ENCODE data around the gene BCL11B.

The BCL11B gene

DNA sequence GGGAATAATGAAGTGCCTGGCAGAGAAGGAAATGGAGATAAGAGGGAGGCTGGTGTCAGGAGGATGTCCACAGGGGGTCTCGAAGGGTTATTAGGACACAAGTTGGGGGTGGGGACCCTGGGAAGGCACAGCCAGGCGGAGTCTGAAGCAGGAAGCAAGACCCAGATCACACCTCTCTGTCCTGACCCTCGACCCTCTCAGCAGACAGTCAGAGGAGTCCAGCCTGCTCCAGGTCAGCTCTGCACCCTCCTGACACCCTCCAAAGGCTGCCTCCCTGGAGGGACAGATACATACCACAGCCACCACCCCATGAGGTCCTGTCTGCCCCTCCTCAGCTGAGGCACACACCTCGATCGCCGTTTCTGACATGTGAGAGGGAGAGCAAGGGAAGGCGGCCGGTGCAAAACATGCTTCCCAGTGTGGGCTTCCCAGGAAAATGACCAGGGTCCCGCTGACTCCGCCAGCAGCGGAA, 9.0 kb downstream of the BCL11B start:
- Histone ChIP-seq H3K9ac (no peak overlapping the region), H3K4me1 (ENCODE audit: low read depth, poor library complexity, severe bottlenecking) (peaks cover 8% of the 10 kb centered on the region), H3K36me3 (ENCODE audit: insufficient read depth) (no peaks in the 10 kb centered on the region), H3K27me3 (ENCODE audit: insufficient read depth, low read depth) (no peaks in the 10 kb centered on the region), H3K4me3 (IDR thresholded peaks at IDR 0.05; ENCODE audit: insufficient read depth, low read depth, low read length) (no peak overlapping the region), H3K27ac (no peak overlapping the region), H3K4me2 (no peak overlapping the region), H4K20me1 (ENCODE audit: insufficient read depth) (no peaks in the 10 kb centered on the region), H2AFZ (ENCODE audit: low read depth) (no peak overlapping the region), H3K79me2 (ENCODE audit: insufficient read depth, low read depth) (peaks cover 45% of the 10 kb centered on the region)
- TF ChIP-seq, protein P1, sequence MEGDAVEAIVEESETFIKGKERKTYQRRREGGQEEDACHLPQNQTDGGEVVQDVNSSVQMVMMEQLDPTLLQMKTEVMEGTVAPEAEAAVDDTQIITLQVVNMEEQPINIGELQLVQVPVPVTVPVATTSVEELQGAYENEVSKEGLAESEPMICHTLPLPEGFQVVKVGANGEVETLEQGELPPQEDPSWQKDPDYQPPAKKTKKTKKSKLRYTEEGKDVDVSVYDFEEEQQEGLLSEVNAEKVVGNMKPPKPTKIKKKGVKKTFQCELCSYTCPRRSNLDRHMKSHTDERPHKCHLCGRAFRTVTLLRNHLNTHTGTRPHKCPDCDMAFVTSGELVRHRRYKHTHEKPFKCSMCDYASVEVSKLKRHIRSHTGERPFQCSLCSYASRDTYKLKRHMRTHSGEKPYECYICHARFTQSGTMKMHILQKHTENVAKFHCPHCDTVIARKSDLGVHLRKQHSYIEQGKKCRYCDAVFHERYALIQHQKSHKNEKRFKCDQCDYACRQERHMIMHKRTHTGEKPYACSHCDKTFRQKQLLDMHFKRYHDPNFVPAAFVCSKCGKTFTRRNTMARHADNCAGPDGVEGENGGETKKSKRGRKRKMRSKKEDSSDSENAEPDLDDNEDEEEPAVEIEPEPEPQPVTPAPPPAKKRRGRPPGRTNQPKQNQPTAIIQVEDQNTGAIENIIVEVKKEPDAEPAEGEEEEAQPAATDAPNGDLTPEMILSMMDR (conservative IDR thresholded peaks at IDR 0.05; ENCODE audit: low read depth, low read length) = no peak

- no peak overlapping the region for H2AFZ ChIP-seq (ENCODE audit: low read depth)
- no peak overlapping the region for H3K27ac ChIP-seq
- no peak overlapping the region for H3K9ac ChIP-seq
- H3K4me1 ChIP-seq (ENCODE audit: low read depth, poor library complexity, severe bottlenecking) = peaks cover 8% of the 10 kb centered on the region
- TF ChIP-seq, protein P1 (conservative IDR thresholded peaks at IDR 0.05; ENCODE audit: low read depth, low read length) = no peak
- H3K79me2 ChIP-seq (ENCODE audit: insufficient read depth, low read depth) = peaks cover 45% of the 10 kb centered on the region
- H3K27me3 ChIP-seq (ENCODE audit: insufficient read depth, low read depth) = no peaks in the 10 kb centered on the region
- H4K20me1 ChIP-seq (ENCODE audit: insufficient read depth) = no peaks in the 10 kb centered on the region
- no peak overlapping the region for H3K4me3 ChIP-seq (IDR thresholded peaks at IDR 0.05; ENCODE audit: insufficient read depth, low read depth, low read length)
- H3K4me2 ChIP-seq = no peak overlapping the region
- no peaks in the 10 kb centered on the region for H3K36me3 ChIP-seq (ENCODE audit: insufficient read depth)
Measured at GRCh38 chr14:99261912-99262787, 9.8 kb downstream of the BCL11B start.

GRCh38 chr14:99260587-99261551, 11.1 kb downstream of the BCL11B start:
- no peak overlapping the region for H3K27ac ChIP-seq
- H4K20me1 ChIP-seq (ENCODE audit: insufficient read depth) = no peaks in the 10 kb centered on the region
- no peaks in the 10 kb centered on the region for H3K27me3 ChIP-seq (ENCODE audit: insufficient read depth, low read depth)
- no peak overlapping the region for H2AFZ ChIP-seq (ENCODE audit: low read depth)
- H3K79me2 ChIP-seq (ENCODE audit: insufficient read depth, low read depth) = peaks cover 40% of the 10 kb centered on the region
- no peak overlapping the region for H3K9ac ChIP-seq
- H3K4me1 ChIP-seq (ENCODE audit: low read depth, poor library complexity, severe bottlenecking) = peaks cover 2% of the 10 kb centered on the region
- TF ChIP-seq, protein P1 (conservative IDR thresholded peaks at IDR 0.05; ENCODE audit: low read depth, low read length) = no peak
- no peaks in the 10 kb centered on the region for H3K36me3 ChIP-seq (ENCODE audit: insufficient read depth)
- no peak overlapping the region for H3K4me2 ChIP-seq
- no peak overlapping the region for H3K4me3 ChIP-seq (IDR thresholded peaks at IDR 0.05; ENCODE audit: insufficient read depth, low read depth, low read length)

- Histone ChIP-seq H3K4me1 (ENCODE audit: low read depth, poor library complexity, severe bottlenecking) (no peaks in the 10 kb centered on the region), H3K4me2 (no peak overlapping the region), H3K36me3 (ENCODE audit: insufficient read depth) (no peaks in the 10 kb centered on the region), H2AFZ (ENCODE audit: low read depth) (no peak overlapping the region), H3K27ac (no peak overlapping the region), H3K4me3 (IDR thresholded peaks at IDR 0.05; ENCODE audit: insufficient read depth, low read depth, low read length) (no peak overlapping the region), H4K20me1 (ENCODE audit: insufficient read depth) (no peaks in the 10 kb centered on the region), H3K27me3 (ENCODE audit: insufficient read depth, low read depth) (no peaks in the 10 kb centered on the region), H3K79me2 (ENCODE audit: insufficient read depth, low read depth) (peaks cover 34% of the 10 kb centered on the region), H3K9ac (no peak overlapping the region)
- TF ChIP-seq, protein P1 (conservative IDR thresholded peaks at IDR 0.05; ENCODE audit: low read depth, low read length) = no peak
Measured at GRCh38 chr14:99260116-99260515, 11.9 kb downstream of the BCL11B start.

All from KMS-11 (cell line).